NCI-H526 (cell line): Measurements from ENCODE around the gene MIPOL1.
A peak's percentile ranks its signal among the peaks of the same experiment; 100 is the strongest.

Experiments used
- DNase-seq, 2 experiments: peaks; one replicate each; lab custom pipeline; 2025; lab: John Stamatoyannopoulos, UW

MIPOL1 gene

GRCh38 chr14:37464192-37464858 lies 266.6 kb downstream of the MIPOL1 start:
- no peak for DNase-seq

- DNase-seq: no peak
Measured at GRCh38 chr14:37466003-37466622, 268.4 kb downstream of the MIPOL1 start.

GRCh38 chr14:37466623-37467088 lies 268.9 kb downstream of the MIPOL1 start:
- DNase-seq: peak in 1 of 2 experiments; percentile 18

GRCh38 chr14:37469650-37470049 lies 271.9 kb downstream of the MIPOL1 start:
- DNase-seq: no peak

GRCh38 chr14:37470251-37470650 lies 272.5 kb downstream of the MIPOL1 start:
- DNase-seq: no peak

- no peak for DNase-seq
Measured at GRCh38 chr14:37472906-37473305, 275.2 kb downstream of the MIPOL1 start.

GRCh38 chr14:37474191-37474590 lies 276.5 kb downstream of the MIPOL1 start:
- no peak for DNase-seq

- no peak for DNase-seq
Measured at GRCh38 chr14:37480446-37481290, 282.9 kb downstream of the MIPOL1 start.

GRCh38 chr14:37482428-37482827 lies 284.7 kb downstream of the MIPOL1 start:
- no peak for DNase-seq

- DNase-seq: no peak
Measured at GRCh38 chr14:37483672-37484071, 285.9 kb downstream of the MIPOL1 start.

- DNase-seq: no peak
Measured at GRCh38 chr14:37490607-37491006, 292.9 kb downstream of the MIPOL1 start.

- no peak for DNase-seq
Measured at GRCh38 chr14:37491076-37491475, 293.3 kb downstream of the MIPOL1 start.

- DNase-seq: no peak
Measured at GRCh38 chr14:37493606-37494005, 295.9 kb downstream of the MIPOL1 start.

GRCh38 chr14:37497422-37497821 lies 299.7 kb downstream of the MIPOL1 start:
- no peak for DNase-seq

- no peak for DNase-seq
Measured at GRCh38 chr14:37501877-37502276, 304.1 kb downstream of the MIPOL1 start.

- no peak for DNase-seq
Measured at GRCh38 chr14:37508503-37508902, 310.8 kb downstream of the MIPOL1 start.

- no peak for DNase-seq
Measured at GRCh38 chr14:37512173-37512572, 314.4 kb downstream of the MIPOL1 start.

GRCh38 chr14:37515771-37516170 lies 318.0 kb downstream of the MIPOL1 start:
- DNase-seq: no peak

- no peak for DNase-seq
Measured at GRCh38 chr14:37526994-37527393, 329.3 kb downstream of the MIPOL1 start.

GRCh38 chr14:37539992-37540391 lies 342.3 kb downstream of the MIPOL1 start:
- no peak for DNase-seq

GRCh38 chr14:37544407-37544806 lies 346.7 kb downstream of the MIPOL1 start:
- DNase-seq: peak in 1 of 2 experiments; percentile 8

- no peak for DNase-seq
Measured at GRCh38 chr14:37545174-37545573, 347.4 kb downstream of the MIPOL1 start.
